ENCODE data around the gene MED17.

- no peak for TF ChIP-seq CTCF (IDR thresholded peaks at IDR 0.05)
- TF ChIP-seq POLR2A (IDR thresholded peaks at IDR 0.05), result no peak
Observed at GRCh38 chr11:93850594-93851018, 66.5 kb downstream of the MED17 start, which contains the start of gene VSTM5.
